KBM-7 (cell line): Measurements from ENCODE around the gene HSD17B8.
A peak's percentile ranks its signal among the peaks of the same experiment; 100 is the strongest.

Source experiments
- DNase-seq: peaks from one replicate; pipeline ENCODE4 v3.0.0-alpha.2; 2015
- in situ Hi-C: fragments of 300-500 bp; cut with MboI; formaldehyde crosslinking; loops from 2 replicates; pipeline ENCODE4 v1.14.3; 2020; ENCODE audit warnings: low sequenced_read_pairs, low pct_unique_long_range_greater_than_20kb, mixed read lengths

Gene HSD17B8

GRCh38 chr6:33189625-33190448 lies 14.6 kb upstream of the HSD17B8 start:
- DNase-seq: no peak
- in situ Hi-C loops: no loop called here

- in situ Hi-C loops: no loop called here
- DNase-seq: no peak
Observed at GRCh38 chr6:33190504-33191107, 13.8 kb upstream of the HSD17B8 start.

- DNase-seq: no peak
- in situ Hi-C loops: no loop called here
Observed at GRCh38 chr6:33191383-33192104, 12.9 kb upstream of the HSD17B8 start.

GRCh38 chr6:33192105-33192646 lies 12.3 kb upstream of the HSD17B8 start, which contains the start of gene COL11A2:
Gene COL11A2, minus strand, starts transcription at chr6:33192467. Its CDS starts 227 bp downstream, at chr6:33192240.
- in situ Hi-C loops: no loop called here
- DNase-seq: no peak

GRCh38 chr6:33192671-33193602 lies 11.5 kb upstream of the HSD17B8 start:
- in situ Hi-C loops: no loop called here
- no peak for DNase-seq

- in situ Hi-C loops: no loop called here
- DNase-seq: no peak
Observed at GRCh38 chr6:33193619-33194018, 10.8 kb upstream of the HSD17B8 start.

GRCh38 chr6:33194431-33194979 lies 9.9 kb upstream of the HSD17B8 start:
- DNase-seq: no peak
- in situ Hi-C loops: no loop called here

- in situ Hi-C loops: no loop called here
- no peak for DNase-seq
Observed at GRCh38 chr6:33195304-33196165, 8.9 kb upstream of the HSD17B8 start.

- peak; percentile 85 for DNase-seq
- in situ Hi-C loops: no loop called here
Observed at GRCh38 chr6:33197431-33198048, 6.9 kb upstream of the HSD17B8 start.

GRCh38 chr6:33198159-33198852 lies 6.1 kb upstream of the HSD17B8 start:
- no peak for DNase-seq
- in situ Hi-C loops: no loop called here

GRCh38 chr6:33198853-33199436 lies 5.5 kb upstream of the HSD17B8 start:
- in situ Hi-C loops: no loop called here
- no peak for DNase-seq

- in situ Hi-C loops: no loop called here
- no peak for DNase-seq
Observed at GRCh38 chr6:33199687-33200218, 4.7 kb upstream of the HSD17B8 start.

GRCh38 chr6:33200219-33201146 lies 4.0 kb upstream of the HSD17B8 start, which contains the start of the genes RXRB and SLC39A7:
Gene RXRB, minus strand, starts transcription at chr6:33200665. Its CDS starts 189 bp downstream, at chr6:33200476.
Gene SLC39A7, plus strand, starts transcription at chr6:33200867. Its CDS starts 379 bp downstream, at chr6:33201246.
- in situ Hi-C loops: no loop called here
- DNase-seq: peak; percentile 99

GRCh38 chr6:33201147-33201545 lies 3.3 kb upstream of the HSD17B8 start:
- in situ Hi-C loops: no loop called here
- DNase-seq: no peak

- DNase-seq: no peak
- in situ Hi-C loops: no loop called here
Observed at GRCh38 chr6:33201935-33202334, 2.5 kb upstream of the HSD17B8 start.
